CD4-positive, alpha-beta T cell treated with Interleukin-2 at 100 ng/mL for 4 hours (primary cell): ENCODE results near the gene BAIAP2.

Experiments used
- DNase-seq: peaks from one replicate; pipeline ENCODE4 v3.0.0-alpha.2; 2020; ENCODE audit warnings: low spot score

Gene BAIAP2

DNA sequence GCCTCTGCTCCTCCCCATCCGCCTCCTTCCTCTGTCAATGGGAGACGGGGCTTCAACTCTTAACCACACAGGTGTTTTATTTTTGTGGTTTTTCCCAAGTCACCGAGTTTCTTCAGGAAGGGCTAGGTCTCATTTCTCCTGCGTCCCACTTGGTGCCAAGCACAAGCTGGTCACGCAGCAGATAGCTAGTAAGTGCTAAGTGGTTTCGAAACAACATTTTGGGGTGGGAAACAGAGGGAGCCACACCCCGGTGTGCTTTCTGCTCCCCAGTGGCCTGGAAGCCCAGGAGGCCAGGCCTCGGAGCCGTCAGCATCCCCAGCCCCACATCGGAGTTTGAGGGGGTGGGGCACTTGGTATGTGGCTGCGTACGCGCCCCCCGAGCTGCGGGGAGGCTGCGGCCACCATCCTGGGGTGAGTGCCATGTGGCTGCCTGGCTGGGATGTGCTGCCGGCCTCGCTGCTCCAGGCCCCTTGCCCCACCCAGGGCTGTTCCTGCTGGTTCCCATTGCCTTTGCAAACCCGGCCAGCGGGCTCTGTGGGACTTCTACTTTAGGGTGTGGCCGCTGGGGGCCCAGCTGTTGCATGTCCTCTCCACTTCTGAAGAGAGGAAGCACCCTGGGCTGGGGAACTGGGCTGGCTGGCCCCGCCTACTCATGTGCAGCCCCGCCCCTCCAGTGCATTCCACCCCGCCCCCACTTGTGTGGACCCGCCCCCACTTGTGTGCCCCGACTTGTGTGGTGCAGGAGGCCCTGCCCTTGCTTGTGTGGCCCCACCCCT is 55.6 kb downstream of the BAIAP2 start:
- DNase-seq = peak; percentile 44

DNA sequence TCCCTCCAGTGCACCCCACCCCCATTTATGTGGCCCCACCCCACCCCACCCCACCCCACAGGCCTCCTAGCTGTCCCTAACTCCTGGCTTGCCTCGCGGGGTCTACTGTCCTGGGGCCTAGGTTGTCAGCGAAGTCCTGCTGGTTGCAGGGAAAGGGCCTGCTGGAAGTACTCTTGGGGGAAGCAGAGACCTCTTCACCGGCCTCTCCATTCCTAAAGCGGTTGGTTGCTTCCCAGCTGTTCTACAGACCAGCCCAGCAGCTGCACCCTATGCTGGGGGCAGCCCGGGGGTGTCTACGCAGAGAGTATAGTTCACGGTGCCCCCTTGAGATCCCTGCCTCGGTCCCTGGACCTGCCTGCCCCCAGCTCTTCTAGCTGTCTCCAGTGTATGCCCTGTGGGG is 56.2 kb downstream of the BAIAP2 start:
- DNase-seq = no peak

DNA sequence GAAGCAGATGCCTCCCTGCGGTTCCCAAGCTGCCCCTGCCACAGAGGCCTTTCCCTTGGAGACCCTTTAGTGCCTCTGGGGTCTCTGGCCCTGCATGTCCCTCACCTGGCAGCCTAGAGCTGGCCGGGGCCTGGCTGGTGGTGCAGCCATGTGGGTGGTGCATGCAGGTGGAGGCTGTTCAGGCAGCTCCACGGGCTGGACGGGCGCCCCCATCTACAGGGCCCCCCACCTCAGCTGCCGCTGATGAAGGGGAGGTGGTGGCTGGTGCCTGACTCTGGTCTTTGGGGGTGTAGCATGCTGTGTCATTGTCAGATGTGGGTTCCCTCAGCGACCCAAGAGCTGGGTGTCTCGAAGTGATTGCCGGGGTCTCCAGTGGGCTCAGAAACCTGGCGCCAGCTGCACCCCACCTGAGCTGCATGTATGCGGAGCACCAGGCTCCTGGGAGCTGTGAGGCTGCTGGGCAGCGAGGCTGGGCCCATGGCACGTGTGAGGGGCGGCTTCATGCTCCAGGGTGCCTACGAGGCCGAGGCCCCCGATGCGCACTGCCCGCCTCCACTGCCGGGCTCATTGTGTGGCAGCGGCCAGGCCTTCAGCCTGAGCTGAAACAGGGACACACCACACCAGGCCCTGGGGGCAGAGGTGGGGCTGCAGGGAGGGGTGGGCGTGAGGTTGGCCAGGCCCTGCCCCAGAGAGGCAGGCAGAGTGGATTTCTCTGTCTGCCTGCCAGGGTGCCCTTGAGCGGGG is 57.0 kb downstream of the BAIAP2 start:
- no peak for DNase-seq

DNA sequence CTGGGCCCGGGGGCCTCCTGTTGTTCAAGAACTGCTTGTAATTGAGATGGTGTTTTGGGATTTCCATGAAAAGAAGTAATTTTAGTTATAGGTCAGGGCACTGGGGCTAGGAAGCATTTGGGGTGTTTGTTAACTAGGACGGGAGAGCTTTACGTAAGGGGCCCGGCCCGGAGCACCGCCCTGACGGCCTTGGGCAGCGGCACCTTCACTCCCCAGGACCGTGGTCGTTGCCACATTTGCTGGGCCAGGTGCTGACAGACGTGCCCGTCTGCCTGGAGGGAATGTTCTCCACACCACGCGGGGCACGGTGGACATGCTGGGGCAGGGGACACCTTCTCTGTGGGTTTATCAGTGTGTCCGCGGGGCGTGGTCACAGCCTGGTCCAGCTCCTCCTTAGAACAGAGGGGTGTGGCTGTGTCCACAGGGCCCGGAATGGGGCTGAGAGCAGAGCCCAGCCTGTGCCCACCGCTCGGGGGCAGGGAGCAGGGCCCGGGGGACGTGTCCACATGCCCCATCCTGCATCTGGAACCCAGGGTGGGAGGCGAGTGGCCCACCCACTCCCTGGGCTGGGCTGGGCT is 57.7 kb downstream of the BAIAP2 start:
- DNase-seq = no peak

- DNase-seq = no peak
Measured at GRCh38 chr17:81093619-81094508, 58.9 kb downstream of the BAIAP2 start.

GRCh38 chr17:81094509-81095382 is 59.8 kb downstream of the BAIAP2 start:
- peak; percentile 99 for DNase-seq

DNA sequence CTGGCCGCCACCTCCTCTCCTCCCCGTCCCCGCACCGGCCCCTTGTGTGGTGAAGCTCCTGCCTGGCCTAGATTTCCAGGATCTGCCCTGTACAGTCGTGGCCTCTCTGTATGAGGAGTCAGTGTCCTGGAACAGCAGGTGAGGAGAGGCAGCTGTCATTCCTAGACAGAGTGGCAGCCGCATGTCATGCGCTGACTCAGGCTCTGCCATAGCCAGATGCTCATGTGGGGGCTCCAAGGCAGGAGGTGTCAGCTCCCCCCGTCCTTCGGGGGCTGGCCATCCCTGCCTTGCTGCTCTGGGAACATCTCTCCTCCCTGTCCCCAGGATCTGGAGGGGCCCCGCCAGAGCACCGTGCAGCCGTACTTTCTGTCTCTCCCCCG is 60.4 kb downstream of the BAIAP2 start:
- peak; percentile 50 for DNase-seq

GRCh38 chr17:81096741-81097133 is 61.8 kb downstream of the BAIAP2 start:
- DNase-seq = no peak

- peak; percentile 62 for DNase-seq
Measured at GRCh38 chr17:81097134-81097942, 62.4 kb downstream of the BAIAP2 start.

DNA sequence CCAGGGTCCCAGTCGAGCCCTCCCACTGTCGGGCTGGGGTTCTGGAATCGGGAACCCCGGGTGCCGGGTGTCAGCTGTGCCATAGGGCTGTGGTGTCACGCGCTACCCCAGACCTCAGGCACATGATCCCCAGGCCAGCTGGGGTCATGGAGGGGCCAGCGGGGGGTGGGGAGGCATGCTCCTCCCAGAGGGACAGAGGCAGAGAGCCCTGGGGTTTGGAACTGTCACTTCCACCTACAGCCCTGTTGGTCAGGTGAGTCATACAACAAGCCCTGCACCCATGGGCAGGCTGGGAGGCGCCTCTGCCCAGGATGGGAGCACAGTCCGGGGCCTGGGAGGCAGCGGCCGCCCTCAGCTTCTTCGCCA is 63.0 kb downstream of the BAIAP2 start:
- no peak for DNase-seq

DNA sequence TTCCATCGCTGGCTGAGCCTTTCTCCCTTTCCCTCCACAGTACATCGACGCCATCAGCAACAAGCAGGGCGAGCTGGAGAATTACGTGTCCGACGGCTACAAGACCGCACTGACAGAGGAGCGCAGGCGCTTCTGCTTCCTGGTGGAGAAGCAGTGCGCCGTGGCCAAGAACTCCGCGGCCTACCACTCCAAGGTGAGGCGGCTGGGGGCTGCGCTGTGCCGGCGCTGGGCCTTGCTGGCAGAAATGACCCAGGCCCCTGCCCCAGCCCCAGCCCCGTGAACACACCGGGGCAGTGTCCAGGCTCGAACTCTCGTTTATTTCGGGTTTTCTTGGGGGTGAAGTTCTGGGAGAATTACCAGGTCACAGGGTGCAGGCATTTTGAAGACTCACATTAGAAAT is 64.9 kb downstream of the BAIAP2 start:
- no peak for DNase-seq

DNA sequence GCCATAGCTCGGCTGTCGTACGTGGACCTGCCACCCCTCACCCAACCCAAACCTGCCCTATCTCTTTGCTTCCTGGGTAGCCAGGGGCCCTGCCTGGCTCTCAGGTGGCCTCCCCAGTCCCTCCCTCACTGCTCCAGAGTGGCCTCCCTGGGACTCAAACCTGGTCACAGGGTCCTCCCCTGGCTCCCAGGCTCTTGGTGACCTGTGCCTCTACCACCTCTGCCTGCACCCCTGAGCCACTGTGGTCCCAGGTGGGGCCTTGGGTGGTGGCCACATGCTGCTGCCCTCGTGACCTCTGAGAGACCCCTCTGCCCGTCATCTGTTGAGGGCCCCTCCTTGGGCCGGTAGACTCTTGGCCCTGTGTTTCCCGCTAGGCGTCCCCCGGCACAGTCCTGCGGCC is 65.7 kb downstream of the BAIAP2 start:
- no peak for DNase-seq

DNA sequence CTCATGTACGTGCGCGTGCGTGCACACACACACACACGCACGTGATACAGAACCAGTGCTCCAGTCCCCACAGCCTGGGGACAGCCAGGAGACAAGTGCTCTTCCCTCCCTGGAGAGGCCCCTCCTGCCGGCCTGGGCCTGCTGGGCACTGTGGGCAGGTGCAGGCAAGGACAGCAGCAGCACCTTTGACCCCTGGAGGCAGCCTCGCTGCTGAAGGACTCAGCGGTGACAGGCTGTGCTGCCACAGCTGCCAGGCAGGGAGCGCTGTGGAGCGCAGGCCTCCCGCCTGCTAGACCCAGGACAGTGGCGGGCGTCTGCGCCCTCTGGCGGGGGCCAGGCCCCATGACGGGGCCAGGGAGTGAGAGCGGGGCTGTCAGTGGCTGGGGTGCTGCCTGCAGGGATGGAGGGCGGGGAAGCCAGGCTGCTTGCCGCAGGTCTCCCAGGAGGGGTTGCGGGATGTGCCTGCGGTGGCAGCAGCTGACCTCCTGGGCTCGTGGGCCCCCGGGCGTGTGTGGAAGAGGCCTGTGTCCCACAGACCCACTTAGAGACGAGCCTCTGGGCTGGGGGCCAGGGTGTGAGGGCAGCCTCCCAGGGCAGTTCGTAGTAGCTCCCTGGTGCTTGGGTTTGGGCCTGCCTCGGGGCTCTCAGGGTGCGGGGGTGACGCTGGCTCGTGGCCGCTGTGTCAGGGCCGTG is 66.8 kb downstream of the BAIAP2 start:
- DNase-seq = peak; percentile 91

- no peak for DNase-seq
Measured at GRCh38 chr17:81102352-81102751, 67.4 kb downstream of the BAIAP2 start.

- no peak for DNase-seq
Measured at GRCh38 chr17:81102869-81103268, 67.9 kb downstream of the BAIAP2 start.

- DNase-seq = no peak
Measured at GRCh38 chr17:81103379-81103778, 68.4 kb downstream of the BAIAP2 start.

DNA sequence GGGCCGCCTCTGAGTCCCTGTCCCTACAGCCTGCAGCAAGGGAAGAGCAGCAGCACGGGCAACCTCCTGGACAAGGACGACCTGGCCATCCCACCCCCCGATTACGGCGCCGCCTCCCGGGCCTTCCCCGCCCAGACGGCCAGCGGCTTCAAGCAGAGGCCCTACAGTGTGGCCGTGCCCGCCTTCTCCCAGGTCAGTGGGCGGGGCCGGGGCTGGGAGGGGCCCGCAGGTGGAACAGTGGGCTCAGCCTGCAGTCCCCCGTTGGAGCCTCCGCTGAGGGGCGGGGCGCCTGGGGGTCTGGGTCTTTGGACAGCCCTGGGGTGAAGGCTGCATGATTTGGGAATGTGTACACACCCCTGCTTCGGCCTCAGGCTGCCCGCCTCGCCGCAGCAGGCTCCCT is 71.8 kb downstream of the BAIAP2 start:
- no peak for DNase-seq

- DNase-seq = no peak
Measured at GRCh38 chr17:81108220-81108619, 73.3 kb downstream of the BAIAP2 start.

- DNase-seq = no peak
Measured at GRCh38 chr17:81109957-81110356, 75.0 kb downstream of the BAIAP2 start.

DNA sequence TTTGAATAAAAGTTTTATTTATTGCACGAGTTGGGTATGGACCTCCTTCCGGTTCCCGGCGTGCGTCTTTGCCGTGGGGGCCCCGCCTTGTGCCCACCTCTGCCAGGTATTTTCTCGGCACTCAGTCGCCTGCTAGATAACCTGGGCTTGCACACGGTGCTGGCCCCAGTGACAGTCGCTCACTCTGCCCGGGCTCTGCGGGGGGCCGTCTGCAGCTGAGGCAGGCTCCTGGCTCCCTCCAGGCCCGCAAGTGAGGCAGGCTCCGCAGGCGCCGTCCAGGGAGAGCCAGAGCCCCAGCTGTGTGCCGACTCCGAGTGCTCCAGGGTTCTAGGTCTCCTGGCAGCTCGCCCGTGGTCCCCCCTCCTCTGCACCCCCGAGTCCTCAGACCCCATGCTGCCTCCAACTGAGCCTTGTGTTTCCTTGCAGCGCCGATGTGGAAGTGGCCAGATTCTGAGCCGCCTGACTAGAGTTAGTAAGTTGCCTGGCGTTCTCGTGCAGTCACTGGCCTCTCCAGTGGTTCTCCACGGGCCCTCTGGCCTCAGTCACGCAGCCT is 75.6 kb downstream of the BAIAP2 start:
- DNase-seq = no peak
